ENCODE results near the gene COIL. TPM values are rescaled to one million over a fixed set of nuclear protein-coding genes. Genes with fewer than 3 reads are reported as not detected.
A peak's percentile ranks its signal among the peaks of the same experiment; 100 is the strongest.

COIL gene
- total and polyA plus RNA-seq, 2 of the 13 experiments (the other 11 are each of a cell fraction or from before 2014, with no cell fraction given) = 8.1 to 29.4 TPM

DNA sequence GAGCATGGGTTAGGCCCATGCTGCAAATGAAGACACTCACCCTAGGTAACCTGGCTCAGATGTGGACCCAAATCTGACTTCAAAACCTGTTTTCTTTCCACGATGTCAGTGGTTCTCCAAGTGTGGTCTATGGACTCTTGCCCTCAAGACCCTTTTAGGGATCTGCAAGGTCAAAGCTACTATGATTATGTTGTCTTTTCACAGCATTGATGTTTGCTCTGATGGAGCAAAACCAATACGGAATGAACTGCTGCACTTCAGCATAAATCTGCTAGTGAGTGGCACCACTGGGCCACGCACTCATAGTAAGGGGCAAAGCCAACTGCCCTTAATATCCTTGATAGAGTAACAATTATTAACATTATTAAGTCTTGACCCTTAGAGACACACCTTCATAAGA lies 25.4 kb downstream of the COIL start (continued):
- TF ChIP-seq, protein P1, sequence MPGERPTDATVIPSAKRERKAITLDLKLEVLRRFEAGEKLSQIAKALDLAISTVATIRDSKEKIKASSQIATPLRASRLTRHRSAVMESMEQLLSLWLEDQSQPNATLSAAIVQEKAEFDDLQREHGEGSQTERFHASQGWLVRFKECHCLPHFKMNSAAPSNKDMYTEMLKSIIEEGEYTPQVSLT (CRISPR knock-in tag; IDR thresholded peaks at IDR 0.05; ENCODE audit: borderline replicate concordance, low read depth) = no peak
- TF ChIP-seq TEAD2 (CRISPR knock-in tag; IDR thresholded peaks at IDR 0.05) = no peak
- peak; percentile 41; the same call in 1 of the 2 replicates for TF ChIP-seq GATAD2A (CRISPR knock-in tag; IDR thresholded peaks at IDR 0.05)
- peak; percentile 51; the same call in 1 of the 2 replicates for TF ChIP-seq SALL1 (CRISPR knock-in tag; IDR thresholded peaks at IDR 0.05)
- TF ChIP-seq SSRP1 (CRISPR knock-in tag; IDR thresholded peaks at IDR 0.05) = no peak
- peak; percentile 77 for TF ChIP-seq HHEX (CRISPR knock-in tag; IDR thresholded peaks at IDR 0.05)
- no peak for TF ChIP-seq ZNF549 (CRISPR knock-in tag; IDR thresholded peaks at IDR 0.05)
- TF ChIP-seq, protein P2, sequence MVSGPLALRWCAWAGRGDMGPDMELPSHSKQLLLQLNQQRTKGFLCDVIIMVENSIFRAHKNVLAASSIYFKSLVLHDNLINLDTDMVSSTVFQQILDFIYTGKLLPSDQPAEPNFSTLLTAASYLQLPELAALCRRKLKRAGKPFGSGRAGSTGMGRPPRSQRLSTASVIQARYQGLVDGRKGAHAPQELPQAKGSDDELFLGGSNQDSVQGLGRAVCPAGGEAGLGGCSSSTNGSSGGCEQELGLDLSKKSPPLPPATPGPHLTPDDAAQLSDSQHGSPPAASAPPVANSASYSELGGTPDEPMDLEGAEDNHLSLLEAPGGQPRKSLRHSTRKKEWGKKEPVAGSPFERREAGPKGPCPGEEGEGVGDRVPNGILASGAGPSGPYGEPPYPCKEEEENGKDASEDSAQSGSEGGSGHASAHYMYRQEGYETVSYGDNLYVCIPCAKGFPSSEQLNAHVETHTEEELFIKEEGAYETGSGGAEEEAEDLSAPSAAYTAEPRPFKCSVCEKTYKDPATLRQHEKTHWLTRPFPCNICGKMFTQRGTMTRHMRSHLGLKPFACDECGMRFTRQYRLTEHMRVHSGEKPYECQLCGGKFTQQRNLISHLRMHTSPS (CRISPR knock-in tag; IDR thresholded peaks at IDR 0.05; ENCODE audit: low read depth) = no peak
- TF ChIP-seq, protein P3, sequence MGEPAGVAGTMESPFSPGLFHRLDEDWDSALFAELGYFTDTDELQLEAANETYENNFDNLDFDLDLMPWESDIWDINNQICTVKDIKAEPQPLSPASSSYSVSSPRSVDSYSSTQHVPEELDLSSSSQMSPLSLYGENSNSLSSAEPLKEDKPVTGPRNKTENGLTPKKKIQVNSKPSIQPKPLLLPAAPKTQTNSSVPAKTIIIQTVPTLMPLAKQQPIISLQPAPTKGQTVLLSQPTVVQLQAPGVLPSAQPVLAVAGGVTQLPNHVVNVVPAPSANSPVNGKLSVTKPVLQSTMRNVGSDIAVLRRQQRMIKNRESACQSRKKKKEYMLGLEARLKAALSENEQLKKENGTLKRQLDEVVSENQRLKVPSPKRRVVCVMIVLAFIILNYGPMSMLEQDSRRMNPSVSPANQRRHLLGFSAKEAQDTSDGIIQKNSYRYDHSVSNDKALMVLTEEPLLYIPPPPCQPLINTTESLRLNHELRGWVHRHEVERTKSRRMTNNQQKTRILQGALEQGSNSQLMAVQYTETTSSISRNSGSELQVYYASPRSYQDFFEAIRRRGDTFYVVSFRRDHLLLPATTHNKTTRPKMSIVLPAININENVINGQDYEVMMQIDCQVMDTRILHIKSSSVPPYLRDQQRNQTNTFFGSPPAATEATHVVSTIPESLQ (CRISPR knock-in tag; conservative IDR thresholded peaks at IDR 0.05) = no peak
- no peak for TF ChIP-seq NRL (CRISPR knock-in tag; IDR thresholded peaks at IDR 0.05; ENCODE audit: borderline replicate concordance)
- TF ChIP-seq, protein P4, sequence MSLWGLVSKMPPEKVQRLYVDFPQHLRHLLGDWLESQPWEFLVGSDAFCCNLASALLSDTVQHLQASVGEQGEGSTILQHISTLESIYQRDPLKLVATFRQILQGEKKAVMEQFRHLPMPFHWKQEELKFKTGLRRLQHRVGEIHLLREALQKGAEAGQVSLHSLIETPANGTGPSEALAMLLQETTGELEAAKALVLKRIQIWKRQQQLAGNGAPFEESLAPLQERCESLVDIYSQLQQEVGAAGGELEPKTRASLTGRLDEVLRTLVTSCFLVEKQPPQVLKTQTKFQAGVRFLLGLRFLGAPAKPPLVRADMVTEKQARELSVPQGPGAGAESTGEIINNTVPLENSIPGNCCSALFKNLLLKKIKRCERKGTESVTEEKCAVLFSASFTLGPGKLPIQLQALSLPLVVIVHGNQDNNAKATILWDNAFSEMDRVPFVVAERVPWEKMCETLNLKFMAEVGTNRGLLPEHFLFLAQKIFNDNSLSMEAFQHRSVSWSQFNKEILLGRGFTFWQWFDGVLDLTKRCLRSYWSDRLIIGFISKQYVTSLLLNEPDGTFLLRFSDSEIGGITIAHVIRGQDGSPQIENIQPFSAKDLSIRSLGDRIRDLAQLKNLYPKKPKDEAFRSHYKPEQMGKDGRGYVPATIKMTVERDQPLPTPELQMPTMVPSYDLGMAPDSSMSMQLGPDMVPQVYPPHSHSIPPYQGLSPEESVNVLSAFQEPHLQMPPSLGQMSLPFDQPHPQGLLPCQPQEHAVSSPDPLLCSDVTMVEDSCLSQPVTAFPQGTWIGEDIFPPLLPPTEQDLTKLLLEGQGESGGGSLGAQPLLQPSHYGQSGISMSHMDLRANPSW (CRISPR knock-in tag; IDR thresholded peaks at IDR 0.05; ENCODE audit: borderline replicate concordance) = no peak
- TF ChIP-seq, protein P5, sequence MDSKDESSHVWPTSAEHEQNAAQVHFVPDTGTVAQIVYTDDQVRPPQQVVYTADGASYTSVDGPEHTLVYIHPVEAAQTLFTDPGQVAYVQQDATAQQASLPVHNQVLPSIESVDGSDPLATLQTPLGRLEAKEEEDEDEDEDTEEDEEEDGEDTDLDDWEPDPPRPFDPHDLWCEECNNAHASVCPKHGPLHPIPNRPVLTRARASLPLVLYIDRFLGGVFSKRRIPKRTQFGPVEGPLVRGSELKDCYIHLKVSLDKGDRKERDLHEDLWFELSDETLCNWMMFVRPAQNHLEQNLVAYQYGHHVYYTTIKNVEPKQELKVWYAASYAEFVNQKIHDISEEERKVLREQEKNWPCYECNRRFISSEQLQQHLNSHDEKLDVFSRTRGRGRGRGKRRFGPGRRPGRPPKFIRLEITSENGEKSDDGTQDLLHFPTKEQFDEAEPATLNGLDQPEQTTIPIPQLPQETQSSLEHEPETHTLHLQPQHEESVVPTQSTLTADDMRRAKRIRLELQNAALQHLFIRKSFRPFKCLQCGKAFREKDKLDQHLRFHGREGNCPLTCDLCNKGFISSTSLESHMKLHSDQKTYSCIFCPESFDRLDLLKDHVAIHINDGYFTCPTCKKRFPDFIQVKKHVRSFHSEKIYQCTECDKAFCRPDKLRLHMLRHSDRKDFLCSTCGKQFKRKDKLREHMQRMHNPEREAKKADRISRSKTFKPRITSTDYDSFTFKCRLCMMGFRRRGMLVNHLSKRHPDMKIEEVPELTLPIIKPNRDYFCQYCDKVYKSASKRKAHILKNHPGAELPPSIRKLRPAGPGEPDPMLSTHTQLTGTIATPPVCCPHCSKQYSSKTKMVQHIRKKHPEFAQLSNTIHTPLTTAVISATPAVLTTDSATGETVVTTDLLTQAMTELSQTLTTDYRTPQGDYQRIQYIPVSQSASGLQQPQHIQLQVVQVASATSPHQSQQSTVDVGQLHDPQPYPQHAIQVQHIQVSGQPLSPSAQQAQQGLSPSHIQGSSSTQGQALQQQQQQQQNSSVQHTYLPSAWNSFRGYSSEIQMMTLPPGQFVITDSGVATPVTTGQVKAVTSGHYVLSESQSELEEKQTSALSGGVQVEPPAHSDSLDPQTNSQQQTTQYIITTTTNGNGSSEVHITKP (CRISPR knock-in tag; IDR thresholded peaks at IDR 0.05; ENCODE audit: low read depth) = no peak
- TF ChIP-seq, protein P6, sequence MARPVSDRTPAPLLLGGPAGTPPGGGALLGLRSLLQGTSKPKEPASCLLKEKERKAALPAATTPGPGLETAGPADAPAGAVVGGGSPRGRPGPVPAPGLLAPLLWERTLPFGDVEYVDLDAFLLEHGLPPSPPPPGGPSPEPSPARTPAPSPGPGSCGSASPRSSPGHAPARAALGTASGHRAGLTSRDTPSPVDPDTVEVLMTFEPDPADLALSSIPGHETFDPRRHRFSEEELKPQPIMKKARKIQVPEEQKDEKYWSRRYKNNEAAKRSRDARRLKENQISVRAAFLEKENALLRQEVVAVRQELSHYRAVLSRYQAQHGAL (CRISPR knock-in tag; IDR thresholded peaks at IDR 0.05; ENCODE audit: not compliant biosample characterization) = no peak
- TF ChIP-seq SYNCRIP (IDR thresholded peaks at IDR 0.05; ENCODE audit: insufficient read depth, low read depth, low read length) = no peak
